Right lobe of liver (tissue), 6 donors: ENCODE measurements around the gene CAP2. TPM values are rescaled to one million over a fixed set of nuclear protein-coding genes. Genes with fewer than 3 reads are reported as not detected.

Experiments used
- ATAC-seq, 4 donors: fragments of 200-7000 bp; cut with Tn5 transposase; one replicate each; pipeline ENCODE4 v1.9.1; 2020; ENCODE audit warnings: mild to moderate bottlenecking in 4 of 4, moderate library complexity in 4 of 4
- DNase-seq, 3 donors: peaks; one replicate each; pipeline ENCODE4 v3.0.0-alpha.2; 2020
- H3K27ac ChIP-seq, 3 donors: fragments of 200-600 bp; one replicate each; pipeline ENCODE4 v1.8.0; 2022
- H3K27me3 ChIP-seq, 2 donors: fragments of 200-600 bp; one replicate each; pipeline ENCODE4 v1.8.0; 2022
- H3K36me3 ChIP-seq, 4 donors: fragments of 200-600 bp; sonication (generic) in 1 of 4; one replicate each; pipeline versions ENCODE4 v1.5.1 to v1.8.0; 2017 to 2022; ENCODE audit warnings: control low read depth in 1 of 4
- H3K4me1 ChIP-seq, 4 donors: fragments of 200-600 bp; sonication (generic) in 1 of 4; one replicate each; pipeline versions ENCODE4 v1.5.1 to v1.8.0; 2017 to 2022; ENCODE audit warnings: control low read depth in 1 of 4
- H3K4me3 ChIP-seq, 3 donors: fragments of 200-600 bp; one replicate each; pipeline ENCODE4 v1.8.0; 2022
- H3K9me3 ChIP-seq, 4 donors: fragments of 200-600 bp; sonication (generic) in 1 of 4; one replicate each; pipeline versions ENCODE4 v1.5.1 to v1.8.0; 2017 to 2022; ENCODE audit warnings: control low read depth in 1 of 4
- CTCF ChIP-seq, 4 donors: fragments of 200-600 bp in 3 of 4; fragments of 450-650 bp in 1 of 4; IDR thresholded peaks; one replicate each; pipeline versions ENCODE4 v1.5.1 to v1.8.0; 2016 to 2022; ENCODE audit warnings: antibody characterized with exemption in 4 of 4, mild to moderate bottlenecking in 2 of 4
- POLR2A ChIP-seq: fragments of 450-650 bp; IDR thresholded peaks from one replicate; pipeline ENCODE4 v1.6.1; 2017; ENCODE audit warnings: antibody characterized with exemption, mild to moderate bottlenecking
- WGBS: methylation state at CpG from one replicate; pipeline ENCODE4 v1.1.6; 2018; ENCODE audit warnings: low coverage, low lambda C conversion rate; ENCODE audit not compliant: insufficient coverage; ENCODE audit errors: missing lambda C conversion rate; 5-methylcytosine and 5-hydroxymethylcytosine counted together
- intact Hi-C, 2 donors: fragments of 100-400 bp; cut with DNase I; formaldehyde crosslinking; loops; one replicate each; pipeline versions ENCODE4 v1.11.2 to v1.14.1; 2022
- total RNA-seq, 6 experiments: library from RNA; depleted of rRNA in 2 of 6; stranded (reverse); fragments of >200 nt in 2 of 6; fragmentation: NEBNext Ultra II Directional in 3 of 6; extraction: Animal tissue kit (Norgen Biotek cat#: 25700) in 3 of 6; gene quantifications; one replicate each; pipeline versions ENCODE4 v1.1.0 to v1.2.4, GENCODE V29; 2016 to 2023
- donor health status: DM: no; HTN: yes; CAD: no.
- donor health status: DM: no; HTN: no; CAD: no.
- donor health status: DM: no; HTN: no; CAD: no.
- donor health status: DM: no; HTN: yes; CAD: no.
- donor health status: DM: no; HTN: yes; CAD: no.

CAP2 gene
- total RNA-seq, 6 experiments from 2014 or later: 2.1 to 7.4 (median 6.1) TPM

- Histone ChIP-seq H3K27me3 (no peaks in the 10 kb centered on the region), H3K4me1 (no peaks in the 10 kb centered on the region), H3K36me3 (no peaks in the 10 kb centered on the region), H3K9me3 (no peaks in the 10 kb centered on the region), H3K4me3 (no peak overlapping the region), H3K27ac (no peak overlapping the region)
- DNase-seq (no peak), ATAC-seq (no peak)
- no peak for TF ChIP-seq CTCF (IDR thresholded peaks at IDR 0.05)
- TF ChIP-seq POLR2A: no peak
- intact Hi-C loops: no loop called here
Observed at GRCh38 chr6:17358515-17358914, 34.9 kb upstream of the CAP2 start.

- DNase-seq (no peak), ATAC-seq (no peak)
- H3K36me3 ChIP-seq: no peaks in the 10 kb centered on the region
- H3K27ac ChIP-seq: no peak overlapping the region
- H3K4me3 ChIP-seq: no peak overlapping the region
- TF ChIP-seq POLR2A (no peak), CTCF (IDR thresholded peaks at IDR 0.05) (no peak)
- WGBS: 72% methylated on average over 3 of the region's 4 CpGs
- intact Hi-C loops: no loop called here
- H3K9me3 ChIP-seq: no peaks in the 10 kb centered on the region
- no peaks in the 10 kb centered on the region for H3K4me1 ChIP-seq
- no peaks in the 10 kb centered on the region for H3K27me3 ChIP-seq
Observed at GRCh38 chr6:17360564-17360963, 32.8 kb upstream of the CAP2 start.

GRCh38 chr6:17361013-17361412 lies 32.4 kb upstream of the CAP2 start:
- TF ChIP-seq CTCF (IDR thresholded peaks at IDR 0.05): no peak
- no peak for TF ChIP-seq POLR2A
- 56% methylated on average over 3 of the region's 3 CpGs for WGBS
- intact Hi-C loops: no loop called here
- DNase-seq (no peak), ATAC-seq (no peak)
- H3K27me3 ChIP-seq: no peaks in the 10 kb centered on the region
- no peaks in the 10 kb centered on the region for H3K36me3 ChIP-seq
- no peaks in the 10 kb centered on the region for H3K4me1 ChIP-seq
- H3K4me3 ChIP-seq: no peak overlapping the region
- no peaks in the 10 kb centered on the region for H3K9me3 ChIP-seq
- H3K27ac ChIP-seq: no peak overlapping the region

- DNase-seq: no peak
- Histone ChIP-seq H3K36me3 (no peaks in the 10 kb centered on the region), H3K27ac (no peak overlapping the region), H3K4me3 (no peak overlapping the region), H3K9me3 (no peaks in the 10 kb centered on the region), H3K4me1 (no peaks in the 10 kb centered on the region), H3K27me3 (no peaks in the 10 kb centered on the region)
- TF ChIP-seq CTCF (IDR thresholded peaks at IDR 0.05): no peak
- no peak for TF ChIP-seq POLR2A
- intact Hi-C loops: no loop called here
- ATAC-seq: no peak
Observed at GRCh38 chr6:17365961-17366360, 27.4 kb upstream of the CAP2 start.

GRCh38 chr6:17367868-17368267 lies 25.5 kb upstream of the CAP2 start:
- TF ChIP-seq POLR2A: no peak
- no peak for TF ChIP-seq CTCF (IDR thresholded peaks at IDR 0.05)
- intact Hi-C loops: no loop called here
- H3K4me3 ChIP-seq: no peak overlapping the region
- H3K36me3 ChIP-seq: no peaks in the 10 kb centered on the region
- no peaks in the 10 kb centered on the region for H3K4me1 ChIP-seq
- WGBS: 91% methylated on average over 1 of the region's 1 CpG
- DNase-seq (no peak), ATAC-seq (no peak)
- H3K27ac ChIP-seq: no peak overlapping the region
- no peaks in the 10 kb centered on the region for H3K27me3 ChIP-seq
- no peaks in the 10 kb centered on the region for H3K9me3 ChIP-seq
